Measurements from ENCODE around the gene GATAD2A. TPM values are rescaled to one million over a fixed set of nuclear protein-coding genes. Genes with fewer than 3 reads are reported as not detected.

The GATAD2A gene
- total and polyA plus RNA-seq, 2 of the 13 experiments (the other 11 are each of a cell fraction or from before 2014, with no cell fraction given) = 16.8 to 28.6 TPM

DNA sequence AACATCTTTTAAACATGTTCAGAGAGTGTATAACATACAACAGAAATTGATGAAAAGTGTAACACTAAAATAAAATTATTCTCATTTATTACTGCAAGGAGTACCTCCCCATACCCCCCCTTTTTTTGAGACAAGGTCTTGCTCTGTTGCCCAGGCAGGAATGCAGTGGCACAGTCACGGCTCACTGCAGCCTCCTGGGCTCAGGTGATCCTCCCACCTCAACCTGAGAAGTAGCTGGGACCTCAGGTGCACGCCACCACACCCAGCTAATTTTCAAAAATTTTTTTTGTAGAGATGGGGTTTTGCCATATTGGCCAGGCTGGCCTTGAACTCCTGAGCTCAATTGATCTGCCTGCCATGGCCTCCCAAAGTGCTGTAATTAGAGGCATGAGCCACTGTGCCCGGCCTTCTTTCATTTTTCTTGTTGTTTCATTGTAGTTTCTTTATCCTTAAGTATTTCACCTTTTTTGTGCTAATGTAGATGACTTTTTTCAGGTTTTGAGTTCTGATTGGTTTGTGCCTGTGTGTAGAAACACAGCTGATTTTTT, 28.3 kb downstream of the GATAD2A start (continued):
- TF ChIP-seq, protein P1, sequence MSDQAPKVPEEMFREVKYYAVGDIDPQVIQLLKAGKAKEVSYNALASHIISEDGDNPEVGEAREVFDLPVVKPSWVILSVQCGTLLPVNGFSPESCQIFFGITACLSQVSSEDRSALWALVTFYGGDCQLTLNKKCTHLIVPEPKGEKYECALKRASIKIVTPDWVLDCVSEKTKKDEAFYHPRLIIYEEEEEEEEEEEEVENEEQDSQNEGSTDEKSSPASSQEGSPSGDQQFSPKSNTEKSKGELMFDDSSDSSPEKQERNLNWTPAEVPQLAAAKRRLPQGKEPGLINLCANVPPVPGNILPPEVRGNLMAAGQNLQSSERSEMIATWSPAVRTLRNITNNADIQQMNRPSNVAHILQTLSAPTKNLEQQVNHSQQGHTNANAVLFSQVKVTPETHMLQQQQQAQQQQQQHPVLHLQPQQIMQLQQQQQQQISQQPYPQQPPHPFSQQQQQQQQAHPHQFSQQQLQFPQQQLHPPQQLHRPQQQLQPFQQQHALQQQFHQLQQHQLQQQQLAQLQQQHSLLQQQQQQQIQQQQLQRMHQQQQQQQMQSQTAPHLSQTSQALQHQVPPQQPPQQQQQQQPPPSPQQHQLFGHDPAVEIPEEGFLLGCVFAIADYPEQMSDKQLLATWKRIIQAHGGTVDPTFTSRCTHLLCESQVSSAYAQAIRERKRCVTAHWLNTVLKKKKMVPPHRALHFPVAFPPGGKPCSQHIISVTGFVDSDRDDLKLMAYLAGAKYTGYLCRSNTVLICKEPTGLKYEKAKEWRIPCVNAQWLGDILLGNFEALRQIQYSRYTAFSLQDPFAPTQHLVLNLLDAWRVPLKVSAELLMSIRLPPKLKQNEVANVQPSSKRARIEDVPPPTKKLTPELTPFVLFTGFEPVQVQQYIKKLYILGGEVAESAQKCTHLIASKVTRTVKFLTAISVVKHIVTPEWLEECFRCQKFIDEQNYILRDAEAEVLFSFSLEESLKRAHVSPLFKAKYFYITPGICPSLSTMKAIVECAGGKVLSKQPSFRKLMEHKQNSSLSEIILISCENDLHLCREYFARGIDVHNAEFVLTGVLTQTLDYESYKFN (CRISPR knock-in tag; conservative IDR thresholded peaks at IDR 0.05) = peak; percentile 37; the same call in 1 of the 2 replicates
- TF ChIP-seq, protein P2, sequence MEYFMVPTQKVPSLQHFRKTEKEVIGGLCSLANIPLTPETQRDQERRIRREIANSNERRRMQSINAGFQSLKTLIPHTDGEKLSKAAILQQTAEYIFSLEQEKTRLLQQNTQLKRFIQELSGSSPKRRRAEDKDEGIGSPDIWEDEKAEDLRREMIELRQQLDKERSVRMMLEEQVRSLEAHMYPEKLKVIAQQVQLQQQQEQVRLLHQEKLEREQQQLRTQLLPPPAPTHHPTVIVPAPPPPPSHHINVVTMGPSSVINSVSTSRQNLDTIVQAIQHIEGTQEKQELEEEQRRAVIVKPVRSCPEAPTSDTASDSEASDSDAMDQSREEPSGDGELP (IDR thresholded peaks at IDR 0.05; ENCODE audit: borderline replicate concordance, low read depth) = no peak
- TF ChIP-seq, protein P3, sequence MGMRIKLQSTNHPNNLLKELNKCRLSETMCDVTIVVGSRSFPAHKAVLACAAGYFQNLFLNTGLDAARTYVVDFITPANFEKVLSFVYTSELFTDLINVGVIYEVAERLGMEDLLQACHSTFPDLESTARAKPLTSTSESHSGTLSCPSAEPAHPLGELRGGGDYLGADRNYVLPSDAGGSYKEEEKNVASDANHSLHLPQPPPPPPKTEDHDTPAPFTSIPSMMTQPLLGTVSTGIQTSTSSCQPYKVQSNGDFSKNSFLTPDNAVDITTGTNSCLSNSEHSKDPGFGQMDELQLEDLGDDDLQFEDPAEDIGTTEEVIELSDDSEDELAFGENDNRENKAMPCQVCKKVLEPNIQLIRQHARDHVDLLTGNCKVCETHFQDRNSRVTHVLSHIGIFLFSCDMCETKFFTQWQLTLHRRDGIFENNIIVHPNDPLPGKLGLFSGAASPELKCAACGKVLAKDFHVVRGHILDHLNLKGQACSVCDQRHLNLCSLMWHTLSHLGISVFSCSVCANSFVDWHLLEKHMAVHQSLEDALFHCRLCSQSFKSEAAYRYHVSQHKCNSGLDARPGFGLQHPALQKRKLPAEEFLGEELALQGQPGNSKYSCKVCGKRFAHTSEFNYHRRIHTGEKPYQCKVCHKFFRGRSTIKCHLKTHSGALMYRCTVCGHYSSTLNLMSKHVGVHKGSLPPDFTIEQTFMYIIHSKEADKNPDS (CRISPR knock-in tag; IDR thresholded peaks at IDR 0.05) = no peak
- no peak for TF ChIP-seq ZNF768 (CRISPR knock-in tag; IDR thresholded peaks at IDR 0.05)
- TF ChIP-seq, protein P4, sequence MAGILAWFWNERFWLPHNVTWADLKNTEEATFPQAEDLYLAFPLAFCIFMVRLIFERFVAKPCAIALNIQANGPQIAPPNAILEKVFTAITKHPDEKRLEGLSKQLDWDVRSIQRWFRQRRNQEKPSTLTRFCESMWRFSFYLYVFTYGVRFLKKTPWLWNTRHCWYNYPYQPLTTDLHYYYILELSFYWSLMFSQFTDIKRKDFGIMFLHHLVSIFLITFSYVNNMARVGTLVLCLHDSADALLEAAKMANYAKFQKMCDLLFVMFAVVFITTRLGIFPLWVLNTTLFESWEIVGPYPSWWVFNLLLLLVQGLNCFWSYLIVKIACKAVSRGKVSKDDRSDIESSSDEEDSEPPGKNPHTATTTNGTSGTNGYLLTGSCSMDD (CRISPR knock-in tag; IDR thresholded peaks at IDR 0.05) = no peak
- no peak for TF ChIP-seq PLRG1 (conservative IDR thresholded peaks at IDR 0.05)
- TF ChIP-seq ZZZ3 (CRISPR knock-in tag; IDR thresholded peaks at IDR 0.05; ENCODE audit: borderline replicate concordance) = no peak
- TF ChIP-seq ZNF672 (CRISPR knock-in tag; IDR thresholded peaks at IDR 0.05) = no peak
- TF ChIP-seq, protein P5, sequence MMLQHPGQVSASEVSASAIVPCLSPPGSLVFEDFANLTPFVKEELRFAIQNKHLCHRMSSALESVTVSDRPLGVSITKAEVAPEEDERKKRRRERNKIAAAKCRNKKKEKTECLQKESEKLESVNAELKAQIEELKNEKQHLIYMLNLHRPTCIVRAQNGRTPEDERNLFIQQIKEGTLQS (CRISPR knock-in tag; IDR thresholded peaks at IDR 0.05) = no peak
- TF ChIP-seq NONO (IDR thresholded peaks at IDR 0.05) = no peak
- no peak for TF ChIP-seq NONO (CRISPR knock-in tag; conservative IDR thresholded peaks at IDR 0.05)
- TF ChIP-seq ZC3H13 (CRISPR knock-in tag; IDR thresholded peaks at IDR 0.05) = no peak
- TF ChIP-seq TCF7 (IDR thresholded peaks at IDR 0.05; ENCODE audit: low read depth) = no peak
- TF ChIP-seq, protein P6, sequence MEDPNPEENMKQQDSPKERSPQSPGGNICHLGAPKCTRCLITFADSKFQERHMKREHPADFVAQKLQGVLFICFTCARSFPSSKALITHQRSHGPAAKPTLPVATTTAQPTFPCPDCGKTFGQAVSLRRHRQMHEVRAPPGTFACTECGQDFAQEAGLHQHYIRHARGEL (CRISPR knock-in tag; IDR thresholded peaks at IDR 0.05) = no peak
- TF ChIP-seq ARHGAP35 (CRISPR knock-in tag; IDR thresholded peaks at IDR 0.05; ENCODE audit: borderline replicate concordance) = no peak
- peak; percentile 65; the same call in 1 of the 2 replicates for TF ChIP-seq ONECUT2 (CRISPR knock-in tag; IDR thresholded peaks at IDR 0.05)
- no peak for TF ChIP-seq ARID2 (CRISPR knock-in tag; IDR thresholded peaks at IDR 0.05; ENCODE audit: borderline replicate concordance)
- TF ChIP-seq PAX8 (CRISPR knock-in tag; IDR thresholded peaks at IDR 0.05; ENCODE audit: borderline replicate concordance) = no peak
- TF ChIP-seq, protein P7, sequence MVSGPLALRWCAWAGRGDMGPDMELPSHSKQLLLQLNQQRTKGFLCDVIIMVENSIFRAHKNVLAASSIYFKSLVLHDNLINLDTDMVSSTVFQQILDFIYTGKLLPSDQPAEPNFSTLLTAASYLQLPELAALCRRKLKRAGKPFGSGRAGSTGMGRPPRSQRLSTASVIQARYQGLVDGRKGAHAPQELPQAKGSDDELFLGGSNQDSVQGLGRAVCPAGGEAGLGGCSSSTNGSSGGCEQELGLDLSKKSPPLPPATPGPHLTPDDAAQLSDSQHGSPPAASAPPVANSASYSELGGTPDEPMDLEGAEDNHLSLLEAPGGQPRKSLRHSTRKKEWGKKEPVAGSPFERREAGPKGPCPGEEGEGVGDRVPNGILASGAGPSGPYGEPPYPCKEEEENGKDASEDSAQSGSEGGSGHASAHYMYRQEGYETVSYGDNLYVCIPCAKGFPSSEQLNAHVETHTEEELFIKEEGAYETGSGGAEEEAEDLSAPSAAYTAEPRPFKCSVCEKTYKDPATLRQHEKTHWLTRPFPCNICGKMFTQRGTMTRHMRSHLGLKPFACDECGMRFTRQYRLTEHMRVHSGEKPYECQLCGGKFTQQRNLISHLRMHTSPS (CRISPR knock-in tag; IDR thresholded peaks at IDR 0.05; ENCODE audit: low read depth) = no peak
- no peak for TF ChIP-seq ZFY (CRISPR knock-in tag; IDR thresholded peaks at IDR 0.05)
